ENCODE data around the gene NKIRAS1.

DNA sequence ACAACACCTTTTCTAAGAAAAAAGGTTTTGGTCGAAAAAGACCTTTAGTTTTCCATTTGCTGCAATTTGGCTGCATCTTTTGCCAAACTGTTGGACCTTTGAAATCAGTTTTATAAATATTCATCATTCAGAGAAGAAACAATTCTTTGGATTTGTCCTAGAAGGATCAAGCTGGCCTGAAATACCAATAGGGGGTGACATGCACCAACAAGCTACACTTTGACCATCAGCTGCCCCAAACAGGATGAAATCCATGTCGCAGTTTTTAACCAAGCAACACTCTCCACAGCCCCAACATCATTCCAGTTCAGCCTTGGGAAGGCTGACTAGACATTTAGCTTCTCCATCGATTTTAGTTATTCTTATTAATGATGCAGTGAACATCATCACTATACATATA, 9.9 kb upstream of the NKIRAS1 start:
- no peak for TF ChIP-seq CTCF (IDR thresholded peaks at IDR 0.05; ENCODE audit: borderline replicate concordance, extremely low read depth, low read length, poor library complexity, severe bottlenecking)
- TF ChIP-seq EZH2 (IDR thresholded peaks at IDR 0.05; ENCODE audit: borderline replicate concordance, low read depth, low read length, severe bottlenecking): no peak
